Nephron progenitor cell (in vitro differentiated cells): Measurements from ENCODE around the gene MIS12.
A peak's percentile ranks its signal among the peaks of the same experiment; 100 is the strongest.

Source experiments
- DNase-seq: peaks from one replicate; pipeline ENCODE4 v3.0.0; 2021
- H3K27ac Mint-ChIP-seq: 2 replicates; pipeline ENCODE4 v1.8.0; 2021; ENCODE audit warnings: mild to moderate bottlenecking, moderate library complexity, mixed read lengths
- H3K27me3 Mint-ChIP-seq: 2 replicates; pipeline ENCODE4 v1.8.0; 2021; ENCODE audit warnings: mild to moderate bottlenecking, low read depth, mixed read lengths; ENCODE audit not compliant: poor library complexity
- H3K36me3 Mint-ChIP-seq: 2 replicates; pipeline ENCODE4 v1.8.0; 2021; ENCODE audit warnings: low read depth, mixed read lengths
- H3K4me1 Mint-ChIP-seq: 2 replicates; pipeline ENCODE4 v1.8.0; 2021; ENCODE audit warnings: mixed read lengths
- H3K4me3 Mint-ChIP-seq: 2 replicates; pipeline ENCODE4 v1.8.0; 2021; ENCODE audit warnings: mild to moderate bottlenecking, moderate library complexity, mixed read lengths
- H3K9me3 Mint-ChIP-seq: 2 replicates; pipeline ENCODE4 v1.8.0; 2021; ENCODE audit warnings: mild to moderate bottlenecking, moderate library complexity, mixed read lengths
- TF ChIP-seq, protein P1 (sequence below): fragments of 200-600 bp; sonication (generic); IDR thresholded peaks from 2 replicates; pipeline ENCODE4 v1.5.0; 2021; ENCODE audit warnings: antibody characterized with exemption

The MIS12 gene

GRCh38 chr17:5532581-5532980 lies 46.2 kb downstream of the MIS12 start:
- H3K36me3 Mint-ChIP-seq, result peaks cover 5% of the 10 kb centered on the region
- H3K27ac Mint-ChIP-seq, result no peak overlapping the region
- peaks cover 69% of the 10 kb centered on the region for H3K4me1 Mint-ChIP-seq
- H3K9me3 Mint-ChIP-seq, result peaks cover 5% of the 10 kb centered on the region
- TF ChIP-seq, protein P1, sequence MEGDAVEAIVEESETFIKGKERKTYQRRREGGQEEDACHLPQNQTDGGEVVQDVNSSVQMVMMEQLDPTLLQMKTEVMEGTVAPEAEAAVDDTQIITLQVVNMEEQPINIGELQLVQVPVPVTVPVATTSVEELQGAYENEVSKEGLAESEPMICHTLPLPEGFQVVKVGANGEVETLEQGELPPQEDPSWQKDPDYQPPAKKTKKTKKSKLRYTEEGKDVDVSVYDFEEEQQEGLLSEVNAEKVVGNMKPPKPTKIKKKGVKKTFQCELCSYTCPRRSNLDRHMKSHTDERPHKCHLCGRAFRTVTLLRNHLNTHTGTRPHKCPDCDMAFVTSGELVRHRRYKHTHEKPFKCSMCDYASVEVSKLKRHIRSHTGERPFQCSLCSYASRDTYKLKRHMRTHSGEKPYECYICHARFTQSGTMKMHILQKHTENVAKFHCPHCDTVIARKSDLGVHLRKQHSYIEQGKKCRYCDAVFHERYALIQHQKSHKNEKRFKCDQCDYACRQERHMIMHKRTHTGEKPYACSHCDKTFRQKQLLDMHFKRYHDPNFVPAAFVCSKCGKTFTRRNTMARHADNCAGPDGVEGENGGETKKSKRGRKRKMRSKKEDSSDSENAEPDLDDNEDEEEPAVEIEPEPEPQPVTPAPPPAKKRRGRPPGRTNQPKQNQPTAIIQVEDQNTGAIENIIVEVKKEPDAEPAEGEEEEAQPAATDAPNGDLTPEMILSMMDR, result no peak
- DNase-seq, result no peak
- peaks cover 4% of the 10 kb centered on the region for H3K27me3 Mint-ChIP-seq
- H3K4me3 Mint-ChIP-seq, result no peak overlapping the region

DNA sequence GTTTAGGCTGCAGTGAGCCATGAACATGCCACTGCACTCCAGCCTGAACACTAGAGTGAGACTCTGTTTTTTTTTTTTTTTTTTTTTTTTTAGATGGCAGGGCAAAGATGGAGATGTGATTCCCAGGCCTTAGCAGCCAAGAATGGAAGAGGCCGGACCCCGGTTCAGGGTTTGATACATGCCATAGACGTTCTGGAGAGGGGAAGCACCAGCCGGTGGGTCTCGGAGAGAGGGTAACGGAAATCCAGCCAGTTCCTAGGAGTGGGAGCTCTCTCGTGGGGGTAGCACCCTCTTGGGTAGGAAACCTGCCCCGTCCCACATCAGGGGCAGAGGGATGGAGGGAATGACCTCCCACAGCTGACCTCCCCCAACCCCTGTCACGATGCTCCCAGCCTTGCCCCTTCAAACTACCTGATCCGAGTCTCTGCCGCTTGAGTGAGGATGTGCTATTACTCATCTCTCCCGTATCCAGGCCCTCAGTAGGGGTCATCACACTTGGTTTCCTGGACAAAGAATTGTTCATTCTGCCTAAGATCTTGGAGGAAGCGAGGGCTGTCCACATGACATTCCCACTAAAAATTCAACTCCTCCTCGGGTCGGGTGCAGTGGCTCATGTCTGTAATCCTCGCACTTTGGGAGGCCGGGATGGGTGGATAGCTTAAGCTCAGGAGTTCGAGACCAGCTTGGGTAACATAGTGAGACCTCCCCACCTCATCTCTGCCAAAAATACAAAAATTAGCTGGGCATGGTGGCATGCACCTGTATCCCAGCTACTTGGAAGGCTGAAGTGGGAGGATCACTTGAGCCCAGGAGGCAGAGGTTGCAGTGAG lies 47.3 kb downstream of the MIS12 start:
- H3K4me3 Mint-ChIP-seq, result no peak overlapping the region
- DNase-seq, result no peak
- H3K4me1 Mint-ChIP-seq, result peaks cover 59% of the 10 kb centered on the region
- peaks cover 4% of the 10 kb centered on the region for H3K27me3 Mint-ChIP-seq
- peaks cover 5% of the 10 kb centered on the region for H3K36me3 Mint-ChIP-seq
- H3K27ac Mint-ChIP-seq, result peak overlapping the region; percentile 95
- H3K9me3 Mint-ChIP-seq, result peaks cover 5% of the 10 kb centered on the region
- TF ChIP-seq, protein P1, result no peak

- Mint-ChIP-seq H3K4me1 (peaks cover 43% of the 10 kb centered on the region), H3K27me3 (peaks cover 3% of the 10 kb centered on the region), H3K27ac (no peak overlapping the region), H3K9me3 (no peaks in the 10 kb centered on the region), H3K36me3 (no peaks in the 10 kb centered on the region), H3K4me3 (no peak overlapping the region)
- TF ChIP-seq, protein P1, result no peak
- DNase-seq, result no peak
These were observed 49.1 kb downstream of the MIS12 start for GRCh38 chr17:5535436-5535835.

- Mint-ChIP-seq H3K4me3 (no peak overlapping the region), H3K36me3 (no peaks in the 10 kb centered on the region), H3K27ac (peak overlapping the region; percentile 78)
These were observed 50.7 kb downstream of the MIS12 start for GRCh38 chr17:5536866-5537650.

GRCh38 chr17:5539286-5539685 lies 52.9 kb downstream of the MIS12 start:
- DNase-seq, result no peak
- Mint-ChIP-seq H3K36me3 (no peaks in the 10 kb centered on the region), H3K9me3 (no peaks in the 10 kb centered on the region), H3K4me1 (peaks cover 40% of the 10 kb centered on the region), H3K27me3 (peaks cover 16% of the 10 kb centered on the region), H3K4me3 (no peak overlapping the region), H3K27ac (no peak overlapping the region)
- TF ChIP-seq, protein P1, result no peak

More at GRCh38 chr17:5536866-5537650, 50.7 kb downstream of the MIS12 start:
- TF ChIP-seq, protein P1, result no peak
- DNase-seq, result no peak
- H3K4me1 Mint-ChIP-seq, result peaks cover 48% of the 10 kb centered on the region
- peaks cover 4% of the 10 kb centered on the region for H3K27me3 Mint-ChIP-seq
- no peaks in the 10 kb centered on the region for H3K9me3 Mint-ChIP-seq
